Kidney epithelial cell (primary cell): ENCODE results near the gene KCNMA1. TPM values are rescaled to one million over a fixed set of nuclear protein-coding genes. Genes with fewer than 3 reads are reported as not detected.

ENCODE experiments used
- DNase-seq: peaks from one replicate; pipeline ENCODE4 v3.0.0-alpha.2; 2010; ENCODE audit warnings: low read depth
- H3K27me3 ChIP-seq: 2 replicates; pipeline ENCODE4 v1.6.0; 2011; ENCODE audit warnings: low read length; ENCODE audit not compliant: control insufficient read depth, insufficient read depth
- H3K36me3 ChIP-seq: 2 replicates; pipeline ENCODE4 v1.5.1; 2011; ENCODE audit warnings: low read length; ENCODE audit not compliant: control insufficient read depth, insufficient read depth
- H3K4me3 ChIP-seq: 2 replicates; pipeline ENCODE4 v1.5.1; 2011; ENCODE audit warnings: low read depth, mild to moderate bottlenecking, control low read depth, low read length
- CTCF ChIP-seq: IDR thresholded peaks from 2 replicates; pipeline ENCODE4 v1.5.1; 2011; ENCODE audit warnings: mild to moderate bottlenecking, moderate library complexity, low read length, control low read depth, inconsistent platforms; ENCODE audit not compliant: insufficient read depth, poor library complexity, severe bottlenecking
- total RNA-seq: library from RNA; depleted of rRNA; stranded (reverse); fragments of >200 nt; gene quantifications from 2 replicates; pipeline ENCODE4 v1.2.3, GENCODE V29; 2015

The KCNMA1 gene
- total RNA-seq, 1 donor from 2014 or later: 18.9 TPM

DNA sequence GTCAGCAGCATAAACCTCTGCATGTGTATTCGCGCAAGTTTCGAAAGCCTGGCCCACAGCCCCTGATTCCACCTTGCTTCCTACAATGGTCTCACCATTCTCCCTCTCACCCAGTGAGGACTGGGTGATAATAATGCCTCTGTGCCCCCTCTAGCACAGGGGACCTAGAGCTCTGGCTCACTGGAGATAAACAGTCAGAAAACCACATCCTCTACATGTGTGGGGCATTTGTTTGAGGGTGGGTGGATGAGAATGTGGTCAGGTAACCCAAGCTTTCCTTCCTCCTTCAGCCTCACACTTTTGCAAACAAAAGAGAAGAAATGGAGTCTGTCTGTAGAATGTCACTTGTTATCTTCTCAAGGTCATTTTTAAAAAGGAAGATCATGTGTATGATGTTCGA, 373.5 kb downstream of the KCNMA1 start:
- no peak overlapping the region for H3K4me3 ChIP-seq
- no peaks in the 10 kb centered on the region for H3K27me3 ChIP-seq
- TF ChIP-seq CTCF: no peak
- no peak for DNase-seq
- no peaks in the 10 kb centered on the region for H3K36me3 ChIP-seq

- H3K27me3 ChIP-seq: no peaks in the 10 kb centered on the region
- H3K36me3 ChIP-seq: no peaks in the 10 kb centered on the region
- DNase-seq: no peak
- H3K4me3 ChIP-seq: no peak overlapping the region
- TF ChIP-seq CTCF: no peak
Measured at GRCh38 chr10:77263700-77264099, 373.9 kb downstream of the KCNMA1 start.

GRCh38 chr10:77261146-77261545, 376.5 kb downstream of the KCNMA1 start:
- H3K27me3 ChIP-seq: no peaks in the 10 kb centered on the region
- H3K4me3 ChIP-seq: no peak overlapping the region
- H3K36me3 ChIP-seq: no peaks in the 10 kb centered on the region
- no peak for TF ChIP-seq CTCF
- DNase-seq: no peak

DNA sequence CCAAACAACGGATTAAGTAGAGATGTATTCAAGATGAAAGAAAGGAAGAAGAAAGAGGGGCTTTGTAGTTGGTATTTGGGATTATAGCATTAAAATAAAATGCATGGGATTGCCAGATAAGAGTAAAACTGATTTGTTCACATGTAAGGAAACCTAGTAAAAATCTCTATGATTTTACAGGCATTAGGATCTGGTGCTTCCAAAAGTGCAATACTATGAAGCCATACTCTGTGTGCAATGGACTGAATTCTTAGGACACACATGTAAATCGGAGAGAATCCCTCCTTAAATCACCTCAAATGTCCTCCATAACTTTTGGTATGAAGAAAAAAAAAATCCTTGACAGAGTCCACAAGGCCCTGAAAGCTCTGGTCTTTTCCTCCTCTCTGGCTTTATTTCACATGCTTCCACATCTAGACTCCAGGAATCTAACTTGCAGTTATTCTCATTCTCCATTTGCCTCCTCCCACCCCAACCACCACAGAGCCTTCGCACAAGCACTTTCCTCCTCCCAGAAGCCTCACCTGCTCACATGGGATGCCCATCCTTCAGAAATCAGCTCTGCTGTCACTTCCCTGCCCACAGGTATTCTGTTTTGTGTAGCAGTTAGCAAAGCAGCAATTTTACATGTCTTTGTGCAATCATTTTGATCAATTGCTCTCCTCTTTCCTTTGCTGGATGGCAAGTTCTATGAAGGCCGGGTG, 378.3 kb downstream of the KCNMA1 start:
- no peak for DNase-seq
- H3K27me3 ChIP-seq: no peaks in the 10 kb centered on the region
- H3K4me3 ChIP-seq: no peak overlapping the region
- TF ChIP-seq CTCF: no peak
- no peaks in the 10 kb centered on the region for H3K36me3 ChIP-seq

- Histone ChIP-seq H3K36me3 (no peaks in the 10 kb centered on the region), H3K27me3 (no peaks in the 10 kb centered on the region), H3K4me3 (no peak overlapping the region)
- no peak for TF ChIP-seq CTCF
- no peak for DNase-seq
Measured at GRCh38 chr10:77256346-77256745, 381.3 kb downstream of the KCNMA1 start.

DNA sequence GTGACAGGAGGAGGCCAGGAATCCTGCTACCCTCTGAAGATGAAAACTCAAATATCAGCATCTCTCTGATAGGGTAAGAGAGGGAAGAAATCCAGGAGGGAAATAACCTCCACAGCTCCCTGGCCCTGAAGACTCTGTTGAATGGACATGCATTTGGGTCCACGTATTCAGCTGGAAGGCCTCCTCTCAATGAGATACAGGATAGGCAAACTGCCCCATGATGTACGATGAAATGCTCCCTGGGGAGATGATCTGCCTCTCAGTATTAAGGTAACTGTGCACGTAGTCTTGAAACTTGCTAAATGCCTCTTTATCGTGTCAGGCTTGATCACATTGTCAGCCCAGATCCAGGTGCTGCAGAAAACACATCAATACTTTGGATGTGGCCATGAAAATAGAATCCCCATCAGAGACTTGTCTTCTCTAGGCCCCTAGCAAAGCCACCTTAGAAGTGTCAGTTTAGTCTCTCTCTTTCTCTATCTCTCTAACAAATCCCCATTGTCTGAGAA, 384.0 kb downstream of the KCNMA1 start:
- no peak for TF ChIP-seq CTCF
- H3K36me3 ChIP-seq: no peaks in the 10 kb centered on the region
- no peaks in the 10 kb centered on the region for H3K27me3 ChIP-seq
- no peak overlapping the region for H3K4me3 ChIP-seq
- no peak for DNase-seq
